SK-N-SH (cell line): ENCODE data around the gene CYP2D6.

Experiments used
- EP300 ChIP-seq, 2 experiments: IDR thresholded peaks; 2 replicates each; pipeline versions ENCODE4 v1.4.0 to v1.6.1; 2012; ENCODE audit warnings: borderline replicate concordance in 1 of 2, low read depth in 1 of 2, low read length in 1 of 2
- EZH2phosphoT487 ChIP-seq: fragments of 200-600 bp; sonication (generic); IDR thresholded peaks from 2 replicates; pipeline ENCODE4 v1.6.1; 2017; ENCODE audit warnings: low read depth, mixed run types, mild to moderate bottlenecking, antibody characterized with exemption, moderate library complexity, borderline replicate concordance
- GATA2 ChIP-seq: sonication (generic); formaldehyde crosslinking; IDR thresholded peaks from 2 replicates; pipeline ENCODE4 v1.5.0; 2020; ENCODE audit warnings: mild to moderate bottlenecking, missing genetic modification reagents
- MEF2A ChIP-seq: IDR thresholded peaks from 2 replicates; pipeline ENCODE4 v1.4.0; 2012; ENCODE audit warnings: low read depth, borderline replicate concordance
- POLR2AphosphoS5 ChIP-seq: IDR thresholded peaks from 2 replicates; pipeline ENCODE4 v1.6.1; 2012; ENCODE audit warnings: low read depth, low read length
- RAD21 ChIP-seq: IDR thresholded peaks from 2 replicates; pipeline ENCODE4 v1.6.1; 2012; ENCODE audit warnings: mild to moderate bottlenecking, low read length
- SIN3A ChIP-seq: IDR thresholded peaks from 2 replicates; pipeline ENCODE4 v1.6.1; 2012; ENCODE audit warnings: low read depth, mild to moderate bottlenecking, low read length, moderate library complexity, borderline replicate concordance
- TAF1 ChIP-seq: IDR thresholded peaks from 2 replicates; pipeline ENCODE4 v1.6.1; 2012; ENCODE audit warnings: low read depth, mild to moderate bottlenecking, low read length, moderate library complexity, borderline replicate concordance
- YY1 ChIP-seq: IDR thresholded peaks from 2 replicates; pipeline ENCODE4 v1.4.0; 2012; ENCODE audit warnings: low read depth, mild to moderate bottlenecking
- TF ChIP-seq, protein P1 (sequence below): fragments of 200-600 bp; sonication (generic); IDR thresholded peaks from 2 replicates; pipeline ENCODE4 v1.6.1; 2017; ENCODE audit warnings: antibody characterized with exemption, mild to moderate bottlenecking, moderate library complexity
- TF ChIP-seq, protein P2 (sequence below): IDR thresholded peaks from 2 replicates; pipeline ENCODE4 v1.6.1; 2012; ENCODE audit warnings: mild to moderate bottlenecking, low read depth, low read length, moderate library complexity
- TF ChIP-seq, protein P3 (sequence below): IDR thresholded peaks from 2 replicates; pipeline ENCODE4; 2012

DNA sequence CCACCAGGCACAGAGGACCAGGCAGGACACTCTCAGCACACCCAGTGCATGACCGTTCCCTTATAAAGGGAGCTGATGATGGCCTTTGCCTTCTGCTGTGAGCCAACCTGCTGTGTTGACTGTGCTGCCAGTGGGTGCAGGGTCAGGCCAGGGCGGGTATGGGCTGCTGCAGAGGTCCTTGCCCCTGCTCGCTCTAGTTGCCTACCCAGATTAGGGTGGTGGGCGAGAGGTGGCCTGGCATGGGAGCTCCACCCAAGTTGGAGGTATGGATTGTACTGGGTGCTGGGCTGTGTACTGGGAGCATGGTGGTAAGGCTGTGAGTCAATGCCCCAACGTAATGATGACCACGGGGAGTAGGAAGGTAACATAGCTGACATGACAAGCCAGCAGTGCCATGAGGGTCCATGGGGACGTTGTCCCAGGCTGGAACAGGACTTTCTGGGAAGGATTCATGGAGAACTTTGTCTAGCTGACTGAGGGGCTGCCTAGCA, 24.5 kb upstream of the CYP2D6 start:
- TF ChIP-seq EP300 (IDR thresholded peaks at IDR 0.05; ENCODE audit: borderline replicate concordance in 1 of 2, low read depth in 1 of 2, low read length in 1 of 2) (no peak), EZH2phosphoT487 (no peak), POLR2AphosphoS5 (no peak), TAF1 (no peak), GATA2 (CRISPR knock-in tag) (no peak), SIN3A (no peak), YY1 (no peak), MEF2A (no peak), RAD21 (no peak)
- TF ChIP-seq, protein P1, sequence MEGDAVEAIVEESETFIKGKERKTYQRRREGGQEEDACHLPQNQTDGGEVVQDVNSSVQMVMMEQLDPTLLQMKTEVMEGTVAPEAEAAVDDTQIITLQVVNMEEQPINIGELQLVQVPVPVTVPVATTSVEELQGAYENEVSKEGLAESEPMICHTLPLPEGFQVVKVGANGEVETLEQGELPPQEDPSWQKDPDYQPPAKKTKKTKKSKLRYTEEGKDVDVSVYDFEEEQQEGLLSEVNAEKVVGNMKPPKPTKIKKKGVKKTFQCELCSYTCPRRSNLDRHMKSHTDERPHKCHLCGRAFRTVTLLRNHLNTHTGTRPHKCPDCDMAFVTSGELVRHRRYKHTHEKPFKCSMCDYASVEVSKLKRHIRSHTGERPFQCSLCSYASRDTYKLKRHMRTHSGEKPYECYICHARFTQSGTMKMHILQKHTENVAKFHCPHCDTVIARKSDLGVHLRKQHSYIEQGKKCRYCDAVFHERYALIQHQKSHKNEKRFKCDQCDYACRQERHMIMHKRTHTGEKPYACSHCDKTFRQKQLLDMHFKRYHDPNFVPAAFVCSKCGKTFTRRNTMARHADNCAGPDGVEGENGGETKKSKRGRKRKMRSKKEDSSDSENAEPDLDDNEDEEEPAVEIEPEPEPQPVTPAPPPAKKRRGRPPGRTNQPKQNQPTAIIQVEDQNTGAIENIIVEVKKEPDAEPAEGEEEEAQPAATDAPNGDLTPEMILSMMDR, result no peak
- TF ChIP-seq, protein P2, sequence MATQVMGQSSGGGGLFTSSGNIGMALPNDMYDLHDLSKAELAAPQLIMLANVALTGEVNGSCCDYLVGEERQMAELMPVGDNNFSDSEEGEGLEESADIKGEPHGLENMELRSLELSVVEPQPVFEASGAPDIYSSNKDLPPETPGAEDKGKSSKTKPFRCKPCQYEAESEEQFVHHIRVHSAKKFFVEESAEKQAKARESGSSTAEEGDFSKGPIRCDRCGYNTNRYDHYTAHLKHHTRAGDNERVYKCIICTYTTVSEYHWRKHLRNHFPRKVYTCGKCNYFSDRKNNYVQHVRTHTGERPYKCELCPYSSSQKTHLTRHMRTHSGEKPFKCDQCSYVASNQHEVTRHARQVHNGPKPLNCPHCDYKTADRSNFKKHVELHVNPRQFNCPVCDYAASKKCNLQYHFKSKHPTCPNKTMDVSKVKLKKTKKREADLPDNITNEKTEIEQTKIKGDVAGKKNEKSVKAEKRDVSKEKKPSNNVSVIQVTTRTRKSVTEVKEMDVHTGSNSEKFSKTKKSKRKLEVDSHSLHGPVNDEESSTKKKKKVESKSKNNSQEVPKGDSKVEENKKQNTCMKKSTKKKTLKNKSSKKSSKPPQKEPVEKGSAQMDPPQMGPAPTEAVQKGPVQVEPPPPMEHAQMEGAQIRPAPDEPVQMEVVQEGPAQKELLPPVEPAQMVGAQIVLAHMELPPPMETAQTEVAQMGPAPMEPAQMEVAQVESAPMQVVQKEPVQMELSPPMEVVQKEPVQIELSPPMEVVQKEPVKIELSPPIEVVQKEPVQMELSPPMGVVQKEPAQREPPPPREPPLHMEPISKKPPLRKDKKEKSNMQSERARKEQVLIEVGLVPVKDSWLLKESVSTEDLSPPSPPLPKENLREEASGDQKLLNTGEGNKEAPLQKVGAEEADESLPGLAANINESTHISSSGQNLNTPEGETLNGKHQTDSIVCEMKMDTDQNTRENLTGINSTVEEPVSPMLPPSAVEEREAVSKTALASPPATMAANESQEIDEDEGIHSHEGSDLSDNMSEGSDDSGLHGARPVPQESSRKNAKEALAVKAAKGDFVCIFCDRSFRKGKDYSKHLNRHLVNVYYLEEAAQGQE, result no peak
- TF ChIP-seq, protein P3, sequence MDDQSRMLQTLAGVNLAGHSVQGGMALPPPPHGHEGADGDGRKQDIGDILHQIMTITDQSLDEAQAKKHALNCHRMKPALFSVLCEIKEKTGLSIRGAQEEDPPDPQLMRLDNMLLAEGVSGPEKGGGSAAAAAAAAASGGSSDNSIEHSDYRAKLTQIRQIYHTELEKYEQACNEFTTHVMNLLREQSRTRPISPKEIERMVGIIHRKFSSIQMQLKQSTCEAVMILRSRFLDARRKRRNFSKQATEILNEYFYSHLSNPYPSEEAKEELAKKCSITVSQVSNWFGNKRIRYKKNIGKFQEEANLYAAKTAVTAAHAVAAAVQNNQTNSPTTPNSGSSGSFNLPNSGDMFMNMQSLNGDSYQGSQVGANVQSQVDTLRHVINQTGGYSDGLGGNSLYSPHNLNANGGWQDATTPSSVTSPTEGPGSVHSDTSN, result no peak
